22Rv1 (cell line): Measurements from ENCODE around the gene SEPHS1.
"Not testable (repeated sequence)": the region's sequence is repeated elsewhere in the genome, so short reads cannot be mapped to it uniquely, and the experiment has no call there.

Experiments used
- ZFX ChIP-seq: fragments of 450-650 bp; IDR thresholded peaks from 2 replicates; pipeline ENCODE4 v1.6.1; 2017; ENCODE audit warnings: antibody characterized with exemption, borderline replicate concordance
- TF ChIP-seq, protein P1 (sequence below): fragments of 450-650 bp; IDR thresholded peaks from 2 replicates; pipeline ENCODE4 v1.5.1; 2017; ENCODE audit warnings: mild to moderate bottlenecking

DNA sequence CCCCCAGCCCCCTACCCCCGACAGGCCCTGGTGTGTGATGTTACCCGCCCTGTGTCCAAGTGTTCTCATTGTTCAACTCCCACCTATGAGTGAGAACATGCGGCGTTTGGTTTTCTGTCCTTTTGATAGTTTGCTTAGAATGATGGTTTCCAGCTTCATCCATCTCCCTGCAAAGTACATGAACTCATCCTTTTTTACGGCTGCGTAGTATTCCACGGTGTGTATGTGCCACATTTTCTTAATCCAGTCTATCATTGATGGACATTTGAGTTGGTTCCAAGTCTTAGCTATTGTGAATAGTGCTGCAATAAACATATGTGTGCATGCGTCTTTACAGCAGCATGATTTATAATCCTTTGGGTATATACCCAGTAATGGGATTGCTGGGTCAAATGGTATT, 17.1 kb downstream of the SEPHS1 start:
- TF ChIP-seq, protein P1, sequence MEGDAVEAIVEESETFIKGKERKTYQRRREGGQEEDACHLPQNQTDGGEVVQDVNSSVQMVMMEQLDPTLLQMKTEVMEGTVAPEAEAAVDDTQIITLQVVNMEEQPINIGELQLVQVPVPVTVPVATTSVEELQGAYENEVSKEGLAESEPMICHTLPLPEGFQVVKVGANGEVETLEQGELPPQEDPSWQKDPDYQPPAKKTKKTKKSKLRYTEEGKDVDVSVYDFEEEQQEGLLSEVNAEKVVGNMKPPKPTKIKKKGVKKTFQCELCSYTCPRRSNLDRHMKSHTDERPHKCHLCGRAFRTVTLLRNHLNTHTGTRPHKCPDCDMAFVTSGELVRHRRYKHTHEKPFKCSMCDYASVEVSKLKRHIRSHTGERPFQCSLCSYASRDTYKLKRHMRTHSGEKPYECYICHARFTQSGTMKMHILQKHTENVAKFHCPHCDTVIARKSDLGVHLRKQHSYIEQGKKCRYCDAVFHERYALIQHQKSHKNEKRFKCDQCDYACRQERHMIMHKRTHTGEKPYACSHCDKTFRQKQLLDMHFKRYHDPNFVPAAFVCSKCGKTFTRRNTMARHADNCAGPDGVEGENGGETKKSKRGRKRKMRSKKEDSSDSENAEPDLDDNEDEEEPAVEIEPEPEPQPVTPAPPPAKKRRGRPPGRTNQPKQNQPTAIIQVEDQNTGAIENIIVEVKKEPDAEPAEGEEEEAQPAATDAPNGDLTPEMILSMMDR, result not testable (repeated sequence)
- not testable (repeated sequence) for TF ChIP-seq ZFX
